ENCODE results near the gene TSSC4.

GRCh38 chr11:2417856-2418692 is 17.5 kb downstream of the TSSC4 start:
- TF ChIP-seq POLR2A (IDR thresholded peaks at IDR 0.05) (no peak), POLR2AphosphoS5 (IDR thresholded peaks at IDR 0.05) (no peak), CTCF (IDR thresholded peaks at IDR 0.05) (no peak), EP300 (IDR thresholded peaks at IDR 0.05) (no peak)

Measured in gastroesophageal sphincter (tissue), 3 donors.